ENCODE measurements around the gene MMEL1. TPM values are rescaled to one million over a fixed set of nuclear protein-coding genes. Genes with fewer than 3 reads are reported as not detected.
A peak's percentile ranks its signal among the peaks of the same experiment; 100 is the strongest.
"Not testable (repeated sequence)": the region's sequence is repeated elsewhere in the genome, so short reads cannot be mapped to it uniquely, and the experiment has no call there.

MMEL1 gene
- polyA plus RNA-seq, 4 donors: 7.6 to 35.4 (median 22.7) TPM

DNA sequence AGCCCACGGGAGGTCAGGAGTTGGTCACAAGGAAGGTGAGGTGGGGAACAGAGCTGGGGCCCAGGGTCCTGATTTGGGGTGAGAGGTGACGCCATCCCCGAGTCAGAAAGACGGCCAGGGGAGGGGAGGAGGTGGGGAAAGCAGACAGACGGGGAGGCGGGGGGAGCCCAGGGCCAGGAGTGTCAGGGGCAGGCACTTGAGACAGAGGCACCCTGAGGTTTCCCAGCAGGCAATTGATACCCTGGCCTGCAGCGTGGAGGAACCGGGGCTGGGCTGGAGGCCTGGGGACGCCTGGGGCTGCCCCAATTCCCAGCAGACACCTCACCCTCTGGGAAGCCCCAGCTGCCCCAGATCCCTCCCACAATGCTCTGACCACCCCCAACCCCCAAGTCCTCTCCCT is 79.7 kb downstream of the MMEL1 start:
- H3K27me3 ChIP-seq (ENCODE audit: control insufficient read depth in 3 of 3, insufficient read depth in 3 of 3, low read length in 3 of 3); FAIRE-seq; H3K9me3 ChIP-seq (ENCODE audit: control insufficient read depth in 2 of 2, insufficient read depth in 1 of 2, low read depth in 1 of 2, low read length in 1 of 2); DNase-seq; H3K27ac ChIP-seq (ENCODE audit: low read depth in 1 of 3, low read length in 2 of 3); H3K4me3 ChIP-seq (ENCODE audit: low read depth in 1 of 3, low read length in 3 of 3): not testable (repeated sequence)
- Histone ChIP-seq H3K4me1 (ENCODE audit: control insufficient read depth in 3 of 3, insufficient read depth in 2 of 3, low read depth in 1 of 3, low read length in 2 of 3) (peaks cover 0 to 41% (median 1%) of the 10 kb centered on the region in 3 donors), H3K36me3 (ENCODE audit: control insufficient read depth in 3 of 3, insufficient read depth in 2 of 3, low read depth in 1 of 3, low read length in 3 of 3) (peaks cover 0 to 58% (median 0%) of the 10 kb centered on the region in 3 donors)
- 59 to 77% (median 62%) methylated on average over 6 to 8 of the region's 9 CpGs for WGBS, 3 donors

GRCh38 chr1:2552189-2552588 is 80.6 kb downstream of the MMEL1 start:
- H3K27ac ChIP-seq (ENCODE audit: low read depth in 1 of 3, low read length in 2 of 3): no peak overlapping the region
- H3K4me1 ChIP-seq (ENCODE audit: control insufficient read depth in 3 of 3, insufficient read depth in 2 of 3, low read depth in 1 of 3, low read length in 2 of 3): peaks cover 0 to 43% (median 4%) of the 10 kb centered on the region in 3 donors
- FAIRE-seq (no peak), DNase-seq (no peak)
- H3K9me3 ChIP-seq (ENCODE audit: control insufficient read depth in 2 of 2, insufficient read depth in 1 of 2, low read depth in 1 of 2, low read length in 1 of 2): no peaks in the 10 kb centered on the region
- WGBS, 3 donors: 90 to 97% (median 93%) methylated on average over 21 to 26 of the region's 26 CpGs
- H3K27me3 ChIP-seq (ENCODE audit: control insufficient read depth in 3 of 3, insufficient read depth in 3 of 3, low read length in 3 of 3): no peaks in the 10 kb centered on the region
- H3K36me3 ChIP-seq (ENCODE audit: control insufficient read depth in 3 of 3, insufficient read depth in 2 of 3, low read depth in 1 of 3, low read length in 3 of 3): peaks cover 0 to 52% (median 0%) of the 10 kb centered on the region in 3 donors
- H3K4me3 ChIP-seq (ENCODE audit: low read depth in 1 of 3, low read length in 3 of 3): no peak overlapping the region

- FAIRE-seq; H3K27me3 ChIP-seq (ENCODE audit: control insufficient read depth in 3 of 3, insufficient read depth in 3 of 3, low read length in 3 of 3); H3K4me3 ChIP-seq (ENCODE audit: low read depth in 1 of 3, low read length in 3 of 3); H3K9me3 ChIP-seq (ENCODE audit: control insufficient read depth in 2 of 2, insufficient read depth in 1 of 2, low read depth in 1 of 2, low read length in 1 of 2); DNase-seq; H3K27ac ChIP-seq (ENCODE audit: low read depth in 1 of 3, low read length in 2 of 3): not testable (repeated sequence)
- Histone ChIP-seq H3K4me1 (ENCODE audit: control insufficient read depth in 3 of 3, insufficient read depth in 2 of 3, low read depth in 1 of 3, low read length in 2 of 3) (peaks cover 0 to 49% (median 4%) of the 10 kb centered on the region in 3 donors), H3K36me3 (ENCODE audit: control insufficient read depth in 3 of 3, insufficient read depth in 2 of 3, low read depth in 1 of 3, low read length in 3 of 3) (peaks cover 0 to 52% (median 0%) of the 10 kb centered on the region in 3 donors)
- WGBS, 3 donors: 82 to 89% (median 84%) methylated on average over 9 of the region's 9 CpGs
These were observed 81.3 kb downstream of the MMEL1 start for GRCh38 chr1:2551544-2551943.

DNA sequence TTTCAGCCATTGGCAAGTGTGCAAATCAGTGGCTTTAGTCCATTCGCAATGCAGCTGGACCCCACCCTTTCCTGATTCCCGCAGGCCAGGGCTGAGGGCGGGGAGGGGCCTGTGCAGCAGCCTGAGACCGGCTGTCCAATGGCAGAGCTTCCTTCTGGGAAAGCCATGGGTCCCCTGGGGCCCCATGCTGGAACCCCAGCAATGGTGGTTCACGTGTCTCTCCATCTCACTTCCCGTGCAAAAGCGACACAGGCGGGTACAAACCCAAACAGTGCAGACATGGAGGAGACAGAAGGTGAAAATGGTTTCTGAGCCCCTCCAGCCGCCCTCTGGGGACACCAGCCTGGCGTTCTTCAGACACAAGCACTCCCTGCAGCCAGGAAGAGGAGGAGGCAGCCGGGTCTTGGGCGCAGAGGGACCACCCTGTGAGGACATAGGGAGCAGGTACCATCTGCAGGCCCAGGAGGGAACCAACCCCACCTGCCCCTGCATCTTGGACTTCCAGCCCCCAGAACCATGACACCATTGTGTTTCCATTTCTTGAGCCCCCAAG is 82.4 kb downstream of the MMEL1 start:
- H3K36me3 ChIP-seq (ENCODE audit: control insufficient read depth in 3 of 3, insufficient read depth in 2 of 3, low read depth in 1 of 3, low read length in 3 of 3): peaks cover 0 to 47% (median 0%) of the 10 kb centered on the region in 3 donors
- not testable (repeated sequence) for H3K4me3 ChIP-seq (ENCODE audit: low read depth in 1 of 3, low read length in 3 of 3); H3K27me3 ChIP-seq (ENCODE audit: control insufficient read depth in 3 of 3, insufficient read depth in 3 of 3, low read length in 3 of 3); DNase-seq; H3K9me3 ChIP-seq (ENCODE audit: control insufficient read depth in 2 of 2, insufficient read depth in 1 of 2, low read depth in 1 of 2, low read length in 1 of 2); FAIRE-seq; H3K27ac ChIP-seq (ENCODE audit: low read depth in 1 of 3, low read length in 2 of 3)
- 65 to 85% (median 72%) methylated on average over 7 to 12 of the region's 12 CpGs for WGBS, 3 donors
- peaks cover 0 to 52% (median 6%) of the 10 kb centered on the region in 3 donors for H3K4me1 ChIP-seq (ENCODE audit: control insufficient read depth in 3 of 3, insufficient read depth in 2 of 3, low read depth in 1 of 3, low read length in 2 of 3)

DNA sequence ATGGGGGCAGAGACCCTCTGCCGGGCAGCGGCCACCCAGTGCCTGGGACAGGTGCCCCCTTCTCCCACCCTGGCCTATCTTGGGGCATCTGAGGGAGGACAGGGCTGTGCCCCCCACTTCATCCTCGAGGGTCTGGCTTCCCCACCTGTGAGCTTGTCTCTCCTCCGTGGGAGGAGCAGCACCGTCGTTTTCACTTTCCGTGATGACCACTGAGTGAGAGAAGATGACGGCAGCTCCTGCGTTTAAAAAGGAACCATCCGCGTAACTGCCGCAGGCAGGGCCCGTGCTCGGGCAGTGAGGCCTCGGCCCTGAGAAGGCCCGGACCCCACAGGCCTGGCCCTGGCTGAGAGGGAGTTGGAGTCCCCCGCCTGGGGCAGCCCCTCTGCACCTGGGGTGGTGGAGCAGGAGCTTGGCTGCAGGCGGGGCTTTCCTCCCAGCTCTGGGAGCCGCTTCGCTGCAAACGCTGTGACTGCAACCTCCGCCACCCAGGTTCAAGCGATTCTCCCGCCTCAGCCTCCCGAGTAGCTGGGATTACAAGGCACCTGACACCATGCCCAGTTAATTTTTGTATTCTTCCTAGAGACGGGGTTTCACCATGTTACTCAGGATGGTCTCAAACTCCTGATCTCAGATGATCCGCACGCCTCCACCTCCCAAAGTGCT is 83.3 kb downstream of the MMEL1 start:
- not testable (repeated sequence) for H3K9me3 ChIP-seq (ENCODE audit: control insufficient read depth in 2 of 2, insufficient read depth in 1 of 2, low read depth in 1 of 2, low read length in 1 of 2); H3K4me3 ChIP-seq (ENCODE audit: low read depth in 1 of 3, low read length in 3 of 3); DNase-seq; H3K27me3 ChIP-seq (ENCODE audit: control insufficient read depth in 3 of 3, insufficient read depth in 3 of 3, low read length in 3 of 3); FAIRE-seq
- WGBS, 3 donors: 69 to 85% (median 76%) methylated on average over 23 to 25 of the region's 28 CpGs
- H3K27ac ChIP-seq (ENCODE audit: low read depth in 1 of 3, low read length in 2 of 3): peak overlapping the region; percentile 86 to 97 (median 92)
- peaks cover 0 to 52% (median 6%) of the 10 kb centered on the region in 3 donors for H3K4me1 ChIP-seq (ENCODE audit: control insufficient read depth in 3 of 3, insufficient read depth in 2 of 3, low read depth in 1 of 3, low read length in 2 of 3)
- peaks cover 0 to 39% (median 0%) of the 10 kb centered on the region in 3 donors for H3K36me3 ChIP-seq (ENCODE audit: control insufficient read depth in 3 of 3, insufficient read depth in 2 of 3, low read depth in 1 of 3, low read length in 3 of 3)

DNA sequence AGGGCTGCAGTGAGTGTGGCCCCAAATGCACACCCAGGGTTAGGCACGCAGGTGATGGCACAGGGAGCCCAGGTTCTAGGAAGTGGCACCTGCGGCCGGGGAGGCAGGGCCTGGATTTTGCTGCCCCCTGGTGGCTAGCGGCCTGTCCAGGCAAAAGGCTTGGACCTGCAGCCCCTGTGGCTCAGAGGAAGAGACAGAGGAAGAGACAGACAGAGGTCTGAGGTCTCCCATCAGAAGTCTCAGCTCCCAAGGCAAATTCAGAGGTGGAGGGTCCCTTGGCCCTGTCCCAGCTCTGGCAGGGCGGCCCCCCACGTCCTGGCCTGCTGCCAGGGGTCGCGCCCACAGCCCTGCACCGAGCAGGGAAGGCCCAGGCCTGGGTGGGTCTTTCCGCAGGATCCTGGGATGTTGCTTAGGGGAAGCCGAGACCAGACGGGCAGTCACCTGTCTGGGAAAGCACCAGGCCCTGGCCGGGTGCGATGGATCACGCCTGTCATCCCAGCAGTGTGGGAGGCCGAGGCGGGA is 84.7 kb downstream of the MMEL1 start:
- no peaks in the 10 kb centered on the region for H3K9me3 ChIP-seq (ENCODE audit: control insufficient read depth in 2 of 2, insufficient read depth in 1 of 2, low read depth in 1 of 2, low read length in 1 of 2)
- peak overlapping the region; percentile 28 to 57 (median 47) for H3K4me3 ChIP-seq (ENCODE audit: low read depth in 1 of 3, low read length in 3 of 3)
- no peaks in the 10 kb centered on the region for H3K27me3 ChIP-seq (ENCODE audit: control insufficient read depth in 3 of 3, insufficient read depth in 3 of 3, low read length in 3 of 3)
- H3K4me1 ChIP-seq (ENCODE audit: control insufficient read depth in 3 of 3, insufficient read depth in 2 of 3, low read depth in 1 of 3, low read length in 2 of 3): peaks cover 0 to 58% (median 6%) of the 10 kb centered on the region in 3 donors
- FAIRE-seq: no peak
- H3K27ac ChIP-seq (ENCODE audit: low read depth in 1 of 3, low read length in 2 of 3): peak overlapping the region; percentile 86 to 97 (median 92)
- WGBS, 3 donors: 2 to 5% (median 2%) methylated on average over 16 to 17 of the region's 17 CpGs
- peaks cover 0 to 30% (median 0%) of the 10 kb centered on the region in 3 donors for H3K36me3 ChIP-seq (ENCODE audit: control insufficient read depth in 3 of 3, insufficient read depth in 2 of 3, low read depth in 1 of 3, low read length in 3 of 3)
- DNase-seq: peak; percentile 88 to 91

DNA sequence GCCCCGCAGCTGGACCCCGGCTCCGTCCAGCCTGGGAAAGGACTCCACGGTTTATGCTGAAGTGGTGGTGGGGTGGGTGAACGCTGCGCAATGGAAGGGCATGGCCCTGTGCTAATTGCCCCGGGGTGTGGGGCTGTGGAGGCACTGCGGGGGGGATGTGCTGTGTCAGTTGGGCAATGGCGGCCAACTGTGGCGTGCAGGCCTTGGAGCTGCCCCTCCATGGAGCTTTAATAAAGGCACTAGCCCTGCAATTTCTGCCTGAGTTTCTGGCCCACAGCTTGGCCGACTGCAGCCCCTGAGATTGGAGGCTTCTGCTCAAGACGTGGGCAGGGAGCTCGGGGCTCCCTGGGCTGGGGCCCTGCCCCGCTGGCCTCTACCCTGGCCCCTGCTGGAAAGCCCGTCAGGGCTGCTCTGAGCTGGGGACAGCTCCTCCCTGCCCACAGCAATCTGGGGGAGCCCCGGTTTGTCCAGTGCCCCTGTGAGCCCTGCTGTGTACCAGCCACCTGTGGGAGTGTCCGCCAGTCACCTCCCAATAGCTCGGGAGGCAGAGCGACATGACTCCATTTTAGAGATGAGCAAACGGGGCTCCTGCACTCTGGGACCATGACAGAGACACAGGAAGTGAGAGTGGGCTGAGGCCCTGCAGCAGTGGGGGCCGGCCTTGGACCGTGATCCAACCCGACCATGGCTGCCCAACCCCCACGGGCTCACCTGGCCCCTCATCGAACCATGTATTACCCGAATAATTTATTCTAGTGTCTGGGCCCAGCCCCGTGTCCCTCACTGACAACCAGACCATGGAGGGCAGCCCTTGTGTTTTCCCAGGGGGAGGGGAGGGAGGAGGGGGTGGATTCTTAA is 85.4 kb downstream of the MMEL1 start:
- H3K27me3 ChIP-seq (ENCODE audit: control insufficient read depth in 3 of 3, insufficient read depth in 3 of 3, low read length in 3 of 3): no peaks in the 10 kb centered on the region
- peak overlapping the region; percentile 86 to 97 (median 92) for H3K27ac ChIP-seq (ENCODE audit: low read depth in 1 of 3, low read length in 2 of 3)
- DNase-seq (no peak), FAIRE-seq (no peak)
- H3K9me3 ChIP-seq (ENCODE audit: control insufficient read depth in 2 of 2, insufficient read depth in 1 of 2, low read depth in 1 of 2, low read length in 1 of 2): no peaks in the 10 kb centered on the region
- H3K4me3 ChIP-seq (ENCODE audit: low read depth in 1 of 3, low read length in 3 of 3): peak overlapping the region; percentile 47 to 64 (median 57)
- WGBS, 3 donors: 6 to 9% (median 7%) methylated on average over 20 to 27 of the region's 27 CpGs
- H3K36me3 ChIP-seq (ENCODE audit: control insufficient read depth in 3 of 3, insufficient read depth in 2 of 3, low read depth in 1 of 3, low read length in 3 of 3): peaks cover 0 to 29% (median 0%) of the 10 kb centered on the region in 3 donors
- H3K4me1 ChIP-seq (ENCODE audit: control insufficient read depth in 3 of 3, insufficient read depth in 2 of 3, low read depth in 1 of 3, low read length in 2 of 3): peaks cover 0 to 65% (median 6%) of the 10 kb centered on the region in 3 donors
